Raji (cell line): ENCODE measurements around the gene STMN3.

ENCODE experiments used
- POLR2A ChIP-seq: IDR thresholded peaks from 2 replicates; pipeline ENCODE4 v1.6.1; 2011; ENCODE audit warnings: low read depth, low read length, control low read depth; ENCODE audit not compliant: insufficient read depth

The STMN3 gene

DNA sequence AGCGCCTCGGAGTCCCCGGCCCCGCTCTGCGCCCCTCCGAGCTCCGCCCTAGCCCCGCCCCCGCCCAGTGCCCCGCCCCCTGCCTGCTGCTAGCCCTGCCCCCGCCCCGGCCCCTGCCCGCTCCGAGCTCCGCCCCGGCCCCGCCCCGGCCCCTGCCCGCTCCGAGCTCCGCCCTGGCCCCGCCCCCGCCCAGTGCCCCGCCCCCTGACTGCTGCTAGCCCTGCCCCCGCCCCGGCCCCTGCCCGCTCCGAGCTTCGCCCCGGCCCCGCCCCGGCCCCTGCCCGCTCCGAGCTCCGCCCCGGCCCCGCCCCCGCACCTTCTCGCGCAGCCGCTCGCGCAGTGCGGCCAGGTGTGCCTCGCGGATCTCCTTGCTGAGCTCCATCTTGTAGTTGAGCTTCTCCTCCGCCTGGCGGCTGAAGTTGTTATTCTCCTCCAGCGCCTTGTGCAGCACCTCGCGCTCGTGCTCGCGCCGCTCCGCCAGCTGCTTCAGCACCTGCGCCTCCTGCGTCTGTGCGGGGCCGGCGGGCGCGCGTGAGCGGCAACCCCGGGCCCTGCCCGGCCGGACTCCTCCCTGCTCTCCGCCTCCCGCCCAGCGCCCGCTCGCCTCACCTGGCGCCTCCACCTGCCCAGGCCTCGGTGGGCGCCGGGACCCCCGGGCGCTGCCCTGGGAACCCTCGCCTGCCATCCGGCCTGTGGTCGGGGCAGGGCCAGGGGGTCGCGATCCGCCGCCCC is 11.3 kb downstream of the STMN3 start:
- peak; percentile 39; the same call in 1 of the 2 replicates for TF ChIP-seq POLR2A

DNA sequence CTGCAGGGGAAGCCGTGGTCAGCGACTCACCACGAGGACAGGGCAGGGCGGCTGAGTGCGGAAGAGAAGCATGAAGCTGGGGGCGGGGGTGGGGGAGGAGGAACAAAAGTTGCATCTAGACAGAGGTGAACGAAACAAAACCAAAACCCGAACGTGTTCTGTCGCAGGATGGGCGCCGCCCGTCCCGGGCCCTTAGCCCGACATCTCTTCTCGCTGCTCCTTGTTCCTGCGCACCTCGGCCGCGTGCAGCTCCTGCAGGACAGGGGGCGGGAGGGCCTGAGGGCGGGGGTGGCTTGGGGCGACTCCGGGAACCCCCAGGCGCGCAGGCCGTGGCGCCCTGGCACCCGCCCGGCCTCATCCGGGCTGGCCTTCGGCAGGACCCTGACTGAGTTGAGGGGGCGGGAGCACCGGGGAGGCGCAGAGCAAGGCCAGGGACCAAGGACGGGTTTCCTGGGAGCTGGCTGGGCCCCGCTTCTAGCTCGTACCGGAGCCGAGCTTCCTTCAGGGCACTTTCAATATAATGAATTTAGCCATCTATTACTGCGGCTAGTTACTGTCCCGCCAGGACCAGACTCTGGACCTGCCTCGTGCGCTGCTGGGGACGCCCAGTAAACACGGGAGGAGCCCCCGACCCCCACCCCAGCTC is 12.0 kb downstream of the STMN3 start:
- peak; percentile 12; the same call in 1 of the 2 replicates for TF ChIP-seq POLR2A

DNA sequence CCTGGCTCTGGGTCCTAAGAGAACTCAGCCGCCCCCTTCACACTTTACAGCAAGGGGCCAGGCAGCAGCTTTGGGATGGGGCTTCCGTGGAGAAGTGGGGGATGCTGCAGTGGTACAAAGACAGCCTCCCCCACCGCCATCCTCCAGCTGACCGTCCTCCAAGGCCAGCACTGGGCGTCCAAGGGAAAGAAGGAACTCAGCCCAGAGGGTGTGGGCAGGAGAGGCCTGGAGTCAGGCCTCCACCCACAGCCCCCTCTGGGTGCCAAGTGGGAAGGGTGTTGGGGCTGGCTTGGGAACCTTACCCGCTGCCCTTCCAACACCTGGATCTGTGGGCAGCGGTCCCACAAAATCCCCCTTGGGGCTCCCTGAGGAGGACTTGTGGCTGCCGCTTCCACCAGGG is 13.1 kb downstream of the STMN3 start:
- no peak for TF ChIP-seq POLR2A

DNA sequence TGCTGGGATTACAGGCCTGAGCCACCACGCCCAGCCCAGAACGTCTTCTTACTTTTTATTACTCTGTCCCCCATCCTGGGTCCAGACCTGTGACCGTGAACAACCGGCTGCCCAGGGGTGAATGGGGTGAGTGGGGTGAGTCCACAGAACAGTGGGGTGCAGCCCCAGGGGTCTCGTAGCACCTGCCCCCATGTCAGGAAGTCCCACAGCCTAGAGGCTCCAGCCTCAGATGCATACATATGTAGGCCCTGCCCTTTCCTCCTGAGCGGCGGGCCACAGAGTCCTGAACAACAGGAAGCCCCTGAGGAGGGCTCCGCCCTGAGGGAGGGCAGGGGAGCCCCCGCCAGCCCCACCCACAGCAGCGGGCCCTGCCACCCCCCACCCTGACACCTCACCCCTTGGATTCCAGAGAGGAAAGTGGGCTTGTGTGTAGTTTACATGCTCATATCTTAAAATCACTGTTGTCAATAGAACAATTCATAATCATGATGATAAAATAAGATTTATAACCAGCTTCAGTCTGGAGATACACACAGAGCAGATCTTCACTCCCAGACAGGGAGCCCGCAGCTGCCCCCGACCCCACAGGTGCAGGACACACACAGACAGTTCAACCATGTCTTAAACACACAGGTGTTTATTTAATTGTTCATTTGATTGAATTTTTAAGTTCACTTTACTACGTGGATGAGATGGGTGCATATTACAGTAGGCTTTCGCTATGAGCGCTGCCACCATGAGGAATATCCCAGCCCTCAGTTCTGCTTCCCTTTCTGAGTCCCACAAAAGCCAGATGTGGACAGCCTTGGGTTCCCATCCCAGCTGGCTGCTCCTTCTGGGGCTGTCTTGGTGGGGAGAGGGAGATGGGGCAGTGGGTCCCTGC is 13.9 kb downstream of the STMN3 start:
- TF ChIP-seq POLR2A: peak; percentile 74

DNA sequence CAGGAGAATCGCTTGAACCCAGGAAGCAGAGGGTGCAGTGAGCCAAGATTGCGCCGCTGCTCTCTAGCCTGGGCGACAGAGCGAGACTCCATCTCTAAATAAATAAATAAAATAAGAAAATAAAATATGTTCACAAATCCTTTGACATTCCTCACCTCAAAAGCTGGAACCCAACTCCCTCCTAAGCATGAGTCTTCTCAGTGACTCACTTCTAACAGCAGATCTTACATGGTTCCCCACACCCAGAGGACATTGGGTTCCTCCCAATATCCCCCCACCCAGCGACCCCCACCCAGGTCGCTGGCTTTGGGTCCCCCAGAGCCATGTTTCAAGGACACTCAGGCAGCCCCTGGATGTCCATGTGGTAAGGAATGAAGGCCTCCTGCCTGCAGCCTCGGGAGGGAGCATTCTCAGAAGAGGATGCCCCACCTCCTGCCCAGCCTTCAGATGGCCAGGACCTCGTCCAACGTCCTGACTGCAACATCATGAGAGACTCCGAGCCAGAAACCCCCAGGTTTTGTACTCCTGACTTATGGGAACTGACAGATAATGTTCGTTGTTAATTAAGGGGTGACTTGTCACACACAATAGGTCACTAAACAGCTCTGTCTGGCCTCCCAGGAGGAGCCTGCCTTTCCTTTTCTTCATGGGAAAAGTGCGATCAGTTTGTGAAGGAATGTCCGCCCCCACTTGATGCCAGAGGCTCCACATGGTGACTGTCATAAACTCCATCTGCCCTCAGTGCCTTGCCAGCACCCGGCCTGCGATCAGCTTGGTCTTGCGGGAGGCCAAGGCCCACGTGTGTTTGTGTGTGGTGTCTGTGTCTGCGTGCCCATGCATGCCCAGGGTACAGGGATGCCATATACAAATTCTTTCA is 16.2 kb downstream of the STMN3 start:
- TF ChIP-seq POLR2A: no peak

DNA sequence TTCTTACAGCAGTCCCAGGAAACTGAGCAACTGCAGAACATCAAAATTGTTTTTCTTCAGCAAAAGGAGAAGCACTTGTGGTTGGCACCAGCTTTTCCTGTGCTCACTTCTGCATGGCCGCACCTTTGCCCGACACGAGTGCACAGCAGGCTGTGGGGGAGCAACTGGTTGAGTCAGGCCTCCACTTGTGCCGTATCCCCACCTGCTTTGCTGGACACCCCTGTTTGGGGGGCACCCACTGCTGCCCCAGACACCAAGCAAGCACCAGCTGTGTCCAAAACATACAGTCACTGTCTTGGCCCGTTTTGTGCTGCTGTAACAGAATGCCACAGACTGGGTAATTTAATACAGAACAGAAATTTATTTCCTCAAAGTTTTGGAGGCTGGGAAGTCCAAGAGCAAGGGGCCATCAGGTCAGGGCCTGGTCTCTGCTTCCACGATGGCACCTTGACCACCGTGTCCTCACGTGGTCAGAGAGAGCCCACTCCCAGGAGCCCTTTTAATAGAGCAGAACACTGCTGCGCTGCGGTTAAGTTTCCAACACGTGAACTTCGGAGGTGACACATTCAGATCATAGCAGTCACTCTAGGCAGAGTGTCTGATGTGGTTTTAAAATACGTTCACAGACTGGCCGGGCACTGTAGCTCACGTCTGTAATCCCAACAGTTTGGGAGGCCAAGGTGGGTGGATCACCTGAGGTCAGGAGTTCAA is 17.6 kb downstream of the STMN3 start:
- TF ChIP-seq POLR2A: peak; percentile 34

DNA sequence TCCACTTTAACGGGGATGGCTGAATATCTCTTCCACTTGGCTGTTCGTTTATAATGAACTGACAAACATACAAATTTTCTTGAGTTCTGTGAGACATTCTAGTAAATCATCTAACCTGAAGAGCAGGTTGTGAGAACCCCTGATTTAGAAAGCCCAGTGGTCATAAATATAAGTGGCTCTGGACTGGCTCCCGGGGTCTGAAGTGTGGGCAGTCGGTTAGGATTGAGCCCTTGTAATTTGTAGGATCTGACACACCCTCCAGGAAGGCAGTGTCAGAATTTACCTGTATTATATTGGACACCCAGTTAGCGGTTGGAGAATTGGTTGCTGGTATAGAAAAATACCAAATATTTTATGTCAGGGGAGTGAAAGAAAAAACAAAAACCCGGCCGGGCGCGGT is 19.5 kb downstream of the STMN3 start:
- no peak for TF ChIP-seq POLR2A

DNA sequence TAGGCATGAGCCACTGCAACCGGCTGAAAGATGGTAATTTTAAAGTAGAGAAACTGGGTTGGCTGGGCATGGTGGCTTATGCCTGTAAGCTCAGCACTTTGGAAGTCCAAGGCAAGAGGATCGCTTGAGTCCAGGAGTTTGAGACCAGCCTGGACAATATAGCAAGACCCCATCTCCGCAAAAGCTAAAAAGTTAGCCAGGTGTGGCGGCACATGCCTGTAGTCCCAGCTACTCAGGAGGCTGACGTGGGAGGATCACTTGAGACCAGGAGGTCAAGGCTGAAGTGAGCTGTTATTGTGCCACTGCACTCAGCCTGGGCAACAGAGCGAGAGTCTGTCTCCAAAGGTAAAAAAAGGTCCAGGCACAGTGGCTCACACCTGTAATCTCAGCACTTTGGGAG is 22.3 kb downstream of the STMN3 start:
- TF ChIP-seq POLR2A: 0 out of 2 replicates have a peak, but pooled peaks have one; percentile 22

DNA sequence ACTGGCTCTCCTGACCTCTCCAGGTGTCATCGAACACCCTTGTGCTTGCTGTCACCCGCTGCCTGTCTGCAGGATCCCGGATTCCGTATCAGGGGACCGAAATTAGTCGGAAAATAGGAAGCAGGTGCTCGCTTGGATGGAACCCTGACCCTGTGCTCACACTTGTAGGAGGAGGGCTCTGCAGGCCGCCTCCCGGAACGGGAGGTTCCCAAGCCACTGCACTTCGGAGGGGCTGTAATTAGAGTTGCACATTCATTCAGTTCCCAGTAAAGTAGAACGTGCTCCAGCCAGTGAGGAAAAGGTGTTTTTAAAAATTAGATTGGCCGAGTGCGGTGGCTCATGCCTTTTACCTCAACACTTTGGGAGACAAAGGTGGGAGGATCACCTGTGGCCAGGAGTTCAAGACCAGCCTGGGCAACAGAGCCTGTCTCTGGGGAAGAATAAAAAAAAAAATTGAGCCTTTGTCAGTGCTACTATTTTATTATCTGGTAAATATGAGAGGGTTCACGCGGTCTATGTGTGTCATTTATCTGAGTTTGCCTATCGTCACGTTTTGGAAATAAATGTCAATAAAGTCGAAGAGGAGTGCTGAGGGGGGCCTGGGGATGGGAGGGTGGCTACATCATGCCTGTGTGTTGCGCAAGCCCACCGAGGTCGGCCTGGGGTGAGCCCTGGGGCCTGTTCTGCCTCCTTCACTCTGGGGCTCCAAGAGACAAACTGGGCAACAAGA is 24.8 kb downstream of the STMN3 start:
- no peak for TF ChIP-seq POLR2A

DNA sequence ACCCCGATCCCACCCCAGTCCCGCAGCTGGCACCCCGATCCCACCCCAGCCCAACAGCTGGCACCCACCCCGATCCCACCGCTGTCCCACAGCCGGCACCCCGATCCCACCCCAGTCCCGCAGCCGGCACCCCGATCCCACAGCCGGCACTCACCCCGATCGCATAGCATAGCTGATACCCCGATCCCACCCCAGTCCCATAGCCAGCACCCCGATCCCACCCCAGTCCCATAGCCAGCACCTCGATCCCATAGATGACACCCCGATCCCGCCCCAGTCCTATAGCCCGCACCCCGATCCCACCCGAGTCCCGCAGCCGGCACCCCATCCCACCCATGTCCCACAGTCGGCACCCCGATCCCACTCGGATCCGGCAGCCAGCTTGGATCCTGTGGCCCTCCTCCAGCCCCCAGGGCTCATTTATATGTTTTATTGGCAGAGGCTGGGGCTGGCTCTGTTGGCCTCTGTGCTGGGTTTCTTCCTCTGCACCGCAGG is 25.4 kb downstream of the STMN3 start:
- no peak for TF ChIP-seq POLR2A

DNA sequence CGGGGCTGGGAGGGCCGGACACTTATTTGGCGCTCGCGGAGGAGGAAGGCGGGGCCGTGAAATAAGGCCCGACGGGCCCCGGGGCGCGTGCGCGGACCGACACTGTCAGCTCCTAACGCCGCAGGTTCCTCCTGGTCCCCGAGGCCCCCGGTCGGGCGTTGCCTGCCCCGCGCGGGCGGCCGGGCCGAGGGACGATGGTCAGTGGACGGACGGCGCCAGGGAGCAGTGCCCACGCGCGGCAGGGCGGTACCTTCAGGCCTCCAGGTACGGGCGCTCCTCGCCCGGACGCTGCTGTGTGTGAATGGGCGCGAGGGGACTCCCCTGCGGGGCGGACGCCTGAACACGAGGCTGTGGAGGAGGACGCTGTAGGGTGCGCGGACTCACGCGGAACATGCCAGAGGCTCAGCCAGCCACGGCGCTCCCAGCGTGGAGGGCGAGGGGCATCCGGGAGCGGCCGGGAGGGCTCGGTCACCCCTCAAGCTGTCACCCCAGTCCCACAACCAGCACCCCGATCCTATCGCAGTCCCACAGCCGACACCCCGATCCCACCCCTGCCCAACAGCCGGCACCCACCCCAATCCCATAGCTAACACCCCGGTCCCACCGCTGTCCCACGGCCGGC is 26.0 kb downstream of the STMN3 start:
- peak; percentile 89 for TF ChIP-seq POLR2A

DNA sequence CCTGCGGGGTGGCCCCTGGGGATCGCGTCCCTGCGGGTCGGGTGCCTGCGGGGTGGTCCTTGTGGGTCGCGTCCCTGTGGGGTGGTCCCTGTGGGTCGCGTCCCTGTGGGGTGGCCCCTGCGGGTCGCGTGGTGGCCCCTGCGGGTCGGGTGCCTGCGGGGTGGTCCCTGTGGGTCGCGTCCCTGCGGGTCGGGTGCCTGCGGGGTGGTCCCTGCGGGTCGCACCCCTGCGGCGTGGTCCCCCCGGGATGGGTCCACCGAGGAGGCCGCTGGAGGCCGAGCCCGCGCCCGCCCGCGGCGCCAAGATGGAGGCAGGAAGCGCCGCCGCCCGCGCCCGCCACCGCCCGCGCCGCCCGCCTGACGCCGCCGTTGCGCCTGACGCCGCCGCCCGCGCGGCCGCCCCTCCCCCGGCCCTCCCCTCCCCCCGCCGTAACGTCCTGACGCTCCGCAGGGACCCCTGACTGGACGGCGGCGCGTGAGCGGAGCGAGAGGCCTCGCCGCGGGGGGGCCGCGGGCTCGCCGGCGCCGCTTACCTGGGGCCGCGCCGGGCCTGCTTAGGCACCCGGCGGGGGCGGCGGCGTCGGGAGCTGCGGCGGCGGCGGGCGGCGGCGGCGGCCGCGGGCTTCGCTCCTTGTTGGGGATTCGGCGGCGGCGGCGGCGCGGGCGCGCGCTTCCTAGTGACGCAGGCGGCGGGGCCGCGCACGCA is 26.6 kb downstream of the STMN3 start, which contains the start of gene GMEB2:
TSS of gene GMEB2 (minus strand) at position 678 of the 705 bp plus-strand sequence. CDS start 7,704 bp downstream, outside the sequence.
- TF ChIP-seq POLR2A: peak; percentile 56; the same call in 1 of the 2 replicates
